GM12878 (cell line): ENCODE data around the gene RBMS1.

Source experiments
- CTCF ChIP-seq, 3 experiments: IDR thresholded peaks in 2 of 3; conservative IDR thresholded peaks in 1 of 3; 2 replicates each; pipeline ENCODE4 v1.5.1; 2011; ENCODE audit warnings: low read depth in 3 of 3, low read length in 3 of 3, mild to moderate bottlenecking in 3 of 3, control low read depth in 2 of 3, moderate library complexity in 2 of 3, inconsistent platforms in 1 of 3, mixed read lengths in 1 of 3; ENCODE audit not compliant: control insufficient read depth in 2 of 3, insufficient read depth in 1 of 3; ENCODE audit errors: extremely low read depth in 1 of 3
- GATAD2B ChIP-seq: fragments of 450-650 bp; conservative IDR thresholded peaks from 2 replicates; pipeline ENCODE4 v1.6.1; 2017; ENCODE audit warnings: low read depth, mild to moderate bottlenecking, moderate library complexity
- POLR2A ChIP-seq: IDR thresholded peaks from 2 replicates; pipeline ENCODE4 v1.6.1; 2011; ENCODE audit warnings: low read depth, mild to moderate bottlenecking, low read length
- POLR2AphosphoS5 ChIP-seq: IDR thresholded peaks from 2 replicates; pipeline ENCODE4 v1.6.1; 2011; ENCODE audit warnings: mild to moderate bottlenecking, low read length, inconsistent platforms
- STAT3 ChIP-seq: IDR thresholded peaks from 2 replicates; pipeline ENCODE4 v1.6.1; 2011; ENCODE audit warnings: low read depth, low read length, improper control_type of control experiment

- no peak for TF ChIP-seq CTCF (IDR thresholded peaks at IDR 0.05 in 2 of 3, conservative IDR thresholded peaks at IDR 0.05 in 1 of 3; ENCODE audit: control insufficient read depth in 2 of 3, extremely low read depth in 1 of 3, insufficient read depth in 1 of 3, low read depth in 3 of 3, low read length in 3 of 3)
- no peak for TF ChIP-seq GATAD2B
- no peak for TF ChIP-seq STAT3
- TF ChIP-seq POLR2A, result no peak
- TF ChIP-seq POLR2AphosphoS5, result no peak
These were observed 176.2 kb downstream of the RBMS1 start for GRCh38 chr2:160317181-160318099.
